ENCODE results near the gene KDELR3.

DNA sequence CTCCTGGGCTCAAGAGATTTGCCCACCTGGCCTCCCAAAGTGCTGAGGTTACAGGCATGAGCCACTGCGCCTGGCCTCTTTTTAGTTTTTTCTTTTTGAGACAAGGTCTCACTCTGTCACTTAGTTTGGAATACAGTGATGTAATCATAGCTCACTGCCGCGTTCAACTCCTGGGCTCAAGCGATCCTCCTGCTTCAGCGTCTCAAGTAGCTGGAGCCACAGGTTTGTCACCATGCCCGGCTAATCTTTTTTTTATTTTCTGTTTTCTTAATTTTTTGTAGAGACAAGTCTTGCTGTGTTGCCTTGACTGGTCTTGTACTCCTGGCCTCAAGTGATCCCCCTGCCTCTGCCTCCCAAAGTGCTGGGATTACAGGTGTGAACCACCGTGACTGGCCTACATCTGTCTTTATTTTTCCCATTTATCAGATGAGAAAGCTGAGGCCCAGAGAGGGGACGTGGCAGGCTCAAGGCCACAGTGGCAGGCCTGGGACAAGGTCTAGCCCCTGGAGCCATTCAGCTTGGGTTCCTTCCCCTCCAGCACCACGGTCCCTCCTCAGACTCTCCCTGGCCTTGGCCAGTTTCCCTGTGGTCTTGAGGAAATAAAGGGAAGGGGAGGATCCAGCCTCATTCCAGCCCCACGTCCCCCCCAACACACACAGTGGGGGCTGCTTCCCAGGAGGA, 2.8 kb upstream of the KDELR3 start:
- TF ChIP-seq POLR2AphosphoS5 (IDR thresholded peaks at IDR 0.05) (no peak), CTCF (IDR thresholded peaks at IDR 0.05) (no peak), POLR2A (IDR thresholded peaks at IDR 0.05) (no peak), EP300 (IDR thresholded peaks at IDR 0.05) (no peak)

Measured in gastroesophageal sphincter (tissue), 3 donors.